Brain microvascular endothelial cell (primary cell): ENCODE data around the gene TRABD2A.

Experiments
- DNase-seq: peaks from one replicate; pipeline ENCODE4 v3.0.0-alpha.2; 2020
- H3K27ac ChIP-seq: fragments of 250-450 bp; sonication (Bioruptor Pico); 2 replicates; pipeline ENCODE4 v1.5.1; 2020; ENCODE audit warnings: mild to moderate bottlenecking, moderate library complexity
- H3K27me3 ChIP-seq: fragments of 250-450 bp; sonication (Bioruptor Pico); replicated peaks from 2 replicates; pipeline ENCODE4 v1.5.1; 2020; ENCODE audit warnings: mild to moderate bottlenecking
- H3K36me3 ChIP-seq: fragments of 250-450 bp; sonication (Bioruptor Pico); replicated peaks from 2 replicates; pipeline ENCODE4 v1.5.1; 2020; ENCODE audit warnings: mild to moderate bottlenecking
- H3K4me3 ChIP-seq: 2 replicates; pipeline ENCODE4 v1.5.1; 2011; ENCODE audit warnings: low read depth, mild to moderate bottlenecking, control low read depth, low read length, moderate library complexity
- CTCF ChIP-seq: IDR thresholded peaks from 2 replicates; pipeline ENCODE4 v1.5.1; 2011; ENCODE audit warnings: low read depth, mild to moderate bottlenecking, moderate library complexity, low read length, control low read depth, inconsistent platforms; ENCODE audit errors: missing control alignments
- in situ Hi-C: cut with HindIII; loops from 2 replicates; pipeline ENCODE4 v1.10.0; 2017; ENCODE audit warnings: low sequenced_read_pairs, low pct_ligation_motif_present

The TRABD2A gene

DNA sequence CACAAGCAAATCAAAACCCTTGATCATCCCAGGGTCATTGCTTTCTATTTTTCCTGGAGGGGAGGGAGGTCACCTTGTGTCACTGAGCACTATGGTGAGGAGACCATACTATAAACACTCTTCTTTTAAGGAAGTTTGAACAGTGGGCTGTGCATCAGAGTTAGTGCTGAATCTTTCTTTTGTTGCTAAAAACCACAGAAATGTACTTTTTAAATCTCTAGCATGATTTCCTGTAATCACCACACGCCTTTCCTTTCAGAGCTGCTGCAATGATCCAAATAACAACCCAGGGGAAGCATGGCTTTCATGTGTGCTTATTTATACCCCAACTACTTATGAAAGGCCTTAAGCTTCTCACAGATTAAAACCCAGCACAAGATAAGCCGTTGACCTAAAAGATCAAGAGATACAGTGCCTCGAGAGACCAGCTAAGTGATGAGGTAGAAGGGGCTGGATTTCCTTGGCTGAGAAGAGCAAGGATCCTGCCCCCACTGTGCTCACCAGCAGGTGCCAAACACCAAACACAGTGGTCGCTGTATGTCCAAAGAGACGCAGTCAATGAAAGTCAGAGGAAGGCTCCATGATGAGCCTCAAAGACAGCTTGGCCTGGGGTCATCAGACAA is 34.7 kb downstream of the TRABD2A start:
- TF ChIP-seq CTCF = no peak
- H3K36me3 ChIP-seq = no peaks in the 10 kb centered on the region
- H3K27me3 ChIP-seq = no peaks in the 10 kb centered on the region
- H3K27ac ChIP-seq = no peak overlapping the region
- no peak for DNase-seq
- H3K4me3 ChIP-seq = no peak overlapping the region
- in situ Hi-C loops = no loop called here

GRCh38 chr2:84844141-84844540 is 36.7 kb downstream of the TRABD2A start:
- no peak for DNase-seq
- no peaks in the 10 kb centered on the region for H3K36me3 ChIP-seq
- TF ChIP-seq CTCF = no peak
- no peaks in the 10 kb centered on the region for H3K27me3 ChIP-seq
- H3K27ac ChIP-seq = no peak overlapping the region
- H3K4me3 ChIP-seq = no peak overlapping the region
- in situ Hi-C loops = no loop called here

DNA sequence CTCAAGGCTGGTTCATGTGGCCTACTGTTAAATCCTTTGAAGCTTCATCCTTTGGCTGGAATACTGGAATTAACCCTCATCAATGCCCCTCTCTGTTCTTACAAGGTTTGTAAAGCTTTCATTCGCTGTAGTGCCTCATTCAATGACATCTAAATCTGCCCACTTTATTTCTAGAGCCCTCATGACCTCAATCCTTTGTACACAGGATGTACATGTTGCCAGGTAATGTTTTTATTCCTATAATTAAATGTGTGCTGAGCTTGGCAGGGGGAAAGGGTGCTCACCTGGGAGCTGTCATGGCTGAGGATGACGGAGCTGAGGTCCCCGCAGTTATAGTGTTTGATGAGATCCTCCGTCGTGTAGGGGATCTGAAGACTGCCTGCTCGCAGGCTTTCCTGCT is 39.3 kb downstream of the TRABD2A start:
- DNase-seq = no peak
- Histone ChIP-seq H3K36me3 (no peaks in the 10 kb centered on the region), H3K27ac (no peak overlapping the region), H3K27me3 (no peaks in the 10 kb centered on the region), H3K4me3 (no peak overlapping the region)
- no peak for TF ChIP-seq CTCF
- in situ Hi-C loops = no loop called here

DNA sequence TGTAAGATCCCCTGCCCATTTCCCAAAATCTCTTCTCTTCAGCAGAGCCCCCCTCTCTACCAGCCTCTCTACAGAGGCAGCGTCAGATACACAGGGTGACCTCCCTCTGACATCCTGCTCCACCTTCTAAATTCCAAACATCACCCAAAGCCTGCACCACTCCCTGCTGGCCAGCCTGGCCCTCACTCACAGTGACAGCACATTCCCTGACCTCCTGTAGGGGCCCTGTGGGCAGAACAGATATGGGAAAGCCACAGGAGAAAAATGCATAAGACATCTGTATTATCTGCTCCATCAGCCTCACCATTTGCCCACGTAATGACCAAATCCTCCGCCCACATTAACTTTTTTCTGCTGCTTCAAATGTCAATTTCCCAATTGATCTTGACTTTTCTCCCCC is 40.6 kb downstream of the TRABD2A start:
- Histone ChIP-seq H3K36me3 (no peaks in the 10 kb centered on the region), H3K27me3 (no peaks in the 10 kb centered on the region), H3K27ac (no peak overlapping the region), H3K4me3 (no peak overlapping the region)
- in situ Hi-C loops = no loop called here
- no peak for DNase-seq
- peak; percentile 12 for TF ChIP-seq CTCF

DNA sequence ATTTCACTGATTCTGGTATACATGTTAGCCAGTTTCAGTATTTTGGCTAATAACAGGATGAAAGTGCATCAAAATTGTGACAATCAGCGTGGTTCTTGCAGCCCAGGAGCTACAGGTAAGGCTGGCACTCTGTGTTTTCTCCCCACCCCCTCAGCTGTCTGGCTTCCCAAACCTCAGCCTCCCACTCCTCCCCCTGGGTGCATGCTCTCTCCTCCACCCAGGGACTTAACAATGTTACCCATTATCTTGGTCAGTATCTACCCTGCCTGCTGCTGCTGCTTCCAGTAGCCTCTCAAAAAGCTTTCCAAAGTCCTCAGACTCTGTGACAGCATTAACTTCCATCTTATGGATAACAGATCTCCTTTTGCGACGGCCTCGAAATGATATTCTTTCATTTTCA is 41.0 kb downstream of the TRABD2A start:
- Histone ChIP-seq H3K27me3 (no peaks in the 10 kb centered on the region), H3K4me3 (no peak overlapping the region), H3K36me3 (no peaks in the 10 kb centered on the region), H3K27ac (no peak overlapping the region)
- in situ Hi-C loops = no loop called here
- DNase-seq = no peak
- TF ChIP-seq CTCF = no peak
